Measurements from ENCODE around the gene KDM1B.

Gene KDM1B

DNA sequence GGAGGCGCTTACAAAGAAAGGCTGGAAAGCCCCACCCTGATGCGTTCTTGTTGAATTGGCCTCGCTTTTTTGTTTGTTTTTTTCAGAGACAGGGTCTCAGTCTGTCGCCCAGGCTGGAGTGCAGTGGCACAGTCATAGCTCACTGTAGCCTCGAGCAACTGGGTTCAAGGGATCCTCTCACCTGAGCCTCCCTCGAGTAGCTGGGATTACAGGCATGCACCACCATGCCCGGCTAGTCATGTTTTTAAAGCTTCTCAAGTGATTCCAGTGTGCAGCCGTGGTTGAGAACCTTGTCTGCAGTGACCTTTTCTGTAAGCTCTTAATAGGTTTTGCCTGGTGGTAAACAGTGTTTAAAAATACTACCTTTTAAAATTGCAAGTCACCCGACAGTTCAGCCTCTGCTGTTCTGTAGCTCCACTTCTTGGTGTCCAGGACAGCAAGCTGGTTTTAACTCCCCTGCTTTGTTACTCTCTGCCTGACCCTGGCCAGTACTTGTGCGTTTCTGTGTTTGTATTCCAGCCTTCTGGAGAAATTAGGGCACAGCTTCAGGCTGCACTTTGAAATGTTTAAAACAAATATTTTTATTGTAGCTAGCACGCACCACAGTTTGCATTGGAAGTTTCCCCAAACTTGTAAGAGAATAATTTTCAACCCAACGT, 54.4 kb downstream of the KDM1B start:
- DNase-seq (ENCODE audit: low read depth), result no peak
- in situ Hi-C loops (cut with HindIII; ENCODE audit: low sequenced_read_pairs), result no loop called here

DNA sequence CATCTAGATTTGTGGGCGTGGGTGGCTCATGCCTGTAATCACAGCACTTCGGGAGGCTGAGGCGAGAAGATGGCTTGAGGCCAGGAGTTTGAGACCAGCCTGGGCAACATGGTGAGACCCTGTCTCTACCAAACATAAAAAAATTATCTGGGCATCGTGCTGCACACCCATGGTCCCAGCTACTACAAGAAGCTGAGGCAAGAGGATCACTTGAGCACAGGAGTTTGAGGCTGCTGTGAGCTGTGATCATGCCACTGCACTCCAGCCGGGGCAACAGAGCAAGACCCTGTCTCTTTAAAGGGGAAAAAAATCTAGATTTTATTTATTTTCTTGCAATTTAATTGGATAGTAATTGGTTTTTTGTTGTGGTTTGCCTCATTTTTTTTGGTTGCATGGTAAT, 55.5 kb downstream of the KDM1B start:
- TF ChIP-seq, protein P1, sequence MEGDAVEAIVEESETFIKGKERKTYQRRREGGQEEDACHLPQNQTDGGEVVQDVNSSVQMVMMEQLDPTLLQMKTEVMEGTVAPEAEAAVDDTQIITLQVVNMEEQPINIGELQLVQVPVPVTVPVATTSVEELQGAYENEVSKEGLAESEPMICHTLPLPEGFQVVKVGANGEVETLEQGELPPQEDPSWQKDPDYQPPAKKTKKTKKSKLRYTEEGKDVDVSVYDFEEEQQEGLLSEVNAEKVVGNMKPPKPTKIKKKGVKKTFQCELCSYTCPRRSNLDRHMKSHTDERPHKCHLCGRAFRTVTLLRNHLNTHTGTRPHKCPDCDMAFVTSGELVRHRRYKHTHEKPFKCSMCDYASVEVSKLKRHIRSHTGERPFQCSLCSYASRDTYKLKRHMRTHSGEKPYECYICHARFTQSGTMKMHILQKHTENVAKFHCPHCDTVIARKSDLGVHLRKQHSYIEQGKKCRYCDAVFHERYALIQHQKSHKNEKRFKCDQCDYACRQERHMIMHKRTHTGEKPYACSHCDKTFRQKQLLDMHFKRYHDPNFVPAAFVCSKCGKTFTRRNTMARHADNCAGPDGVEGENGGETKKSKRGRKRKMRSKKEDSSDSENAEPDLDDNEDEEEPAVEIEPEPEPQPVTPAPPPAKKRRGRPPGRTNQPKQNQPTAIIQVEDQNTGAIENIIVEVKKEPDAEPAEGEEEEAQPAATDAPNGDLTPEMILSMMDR (IDR thresholded peaks at IDR 0.05; ENCODE audit: low read depth, low read length, missing control alignments), result no peak
- DNase-seq (ENCODE audit: low read depth), result no peak
- H3K4me3 ChIP-seq (ENCODE audit: low read depth, low read length), result no peak overlapping the region
- in situ Hi-C loops (cut with HindIII; ENCODE audit: low sequenced_read_pairs), result no loop called here

More for the DNA sequence above, 54.4 kb downstream of the KDM1B start:
- H3K4me3 ChIP-seq (ENCODE audit: low read depth, low read length), result no peak overlapping the region
- TF ChIP-seq, protein P1 (IDR thresholded peaks at IDR 0.05; ENCODE audit: low read depth, low read length, missing control alignments), result no peak

DNA sequence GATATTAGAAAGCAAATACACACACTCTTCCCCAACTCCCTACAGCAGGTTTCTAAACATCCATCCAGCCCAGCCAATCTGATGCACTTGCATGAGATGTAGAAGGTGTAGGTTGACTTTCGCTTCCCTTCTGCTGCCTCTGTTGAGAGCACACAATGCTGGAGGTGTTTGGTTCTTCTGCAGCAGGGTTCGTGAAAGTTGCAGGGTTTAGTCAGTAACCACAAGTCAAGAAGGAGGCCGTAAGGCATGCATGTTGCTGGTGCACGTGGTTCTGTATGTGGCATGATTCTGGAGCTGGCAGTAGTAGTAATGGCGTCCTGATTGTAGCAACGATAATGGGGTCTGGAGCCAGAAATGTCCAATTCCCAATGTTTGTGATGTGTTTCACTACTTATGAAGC, 56.1 kb downstream of the KDM1B start:
- in situ Hi-C loops (cut with HindIII; ENCODE audit: low sequenced_read_pairs), result no loop called here
- TF ChIP-seq, protein P1 (IDR thresholded peaks at IDR 0.05; ENCODE audit: low read depth, low read length, missing control alignments), result no peak
- no peak for DNase-seq (ENCODE audit: low read depth)
- no peak overlapping the region for H3K4me3 ChIP-seq (ENCODE audit: low read depth, low read length)

DNA sequence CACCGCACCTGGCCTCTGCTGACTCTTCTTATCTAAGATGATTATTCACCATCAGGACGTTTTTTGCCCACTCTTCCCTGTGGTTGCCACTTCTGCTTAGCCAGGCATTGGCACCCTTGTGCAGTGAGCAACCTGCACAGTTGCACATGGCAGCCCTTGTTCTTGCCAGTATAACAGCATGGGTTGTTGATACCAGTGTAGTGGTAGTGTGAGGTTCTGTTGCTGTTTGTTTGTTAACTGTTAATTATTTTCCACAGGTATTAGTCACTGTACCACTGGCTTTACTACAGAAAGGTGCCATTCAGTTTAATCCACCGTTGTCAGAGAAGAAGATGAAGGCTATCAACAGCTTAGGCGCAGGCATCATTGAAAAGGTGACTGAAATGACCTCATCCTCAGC, 57.0 kb downstream of the KDM1B start:
- H3K4me3 ChIP-seq (ENCODE audit: low read depth, low read length), result no peak overlapping the region
- in situ Hi-C loops (cut with HindIII; ENCODE audit: low sequenced_read_pairs), result no loop called here
- TF ChIP-seq, protein P1 (IDR thresholded peaks at IDR 0.05; ENCODE audit: low read depth, low read length, missing control alignments), result no peak
- DNase-seq (ENCODE audit: low read depth), result no peak

DNA sequence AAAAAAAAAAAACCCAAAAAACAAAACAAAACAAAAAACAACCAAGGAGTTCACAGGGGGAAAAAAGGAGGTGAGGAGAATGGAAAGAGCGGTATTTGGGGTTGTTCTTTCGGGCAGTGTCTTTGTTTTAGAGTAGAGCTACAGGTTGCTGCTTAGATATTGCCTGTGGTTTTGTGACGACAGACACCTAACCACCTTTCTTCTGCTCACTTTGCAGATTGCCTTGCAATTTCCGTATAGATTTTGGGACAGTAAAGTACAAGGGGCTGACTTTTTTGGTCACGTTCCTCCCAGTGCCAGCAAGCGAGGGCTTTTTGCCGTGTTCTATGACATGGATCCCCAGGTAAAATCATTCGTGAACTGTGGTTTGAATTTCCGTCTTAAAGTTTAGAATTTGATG, 58.2 kb downstream of the KDM1B start:
- TF ChIP-seq, protein P1 (IDR thresholded peaks at IDR 0.05; ENCODE audit: low read depth, low read length, missing control alignments), result no peak
- in situ Hi-C loops (cut with HindIII; ENCODE audit: low sequenced_read_pairs), result no loop called here
- no peak overlapping the region for H3K4me3 ChIP-seq (ENCODE audit: low read depth, low read length)
- DNase-seq (ENCODE audit: low read depth), result no peak

DNA sequence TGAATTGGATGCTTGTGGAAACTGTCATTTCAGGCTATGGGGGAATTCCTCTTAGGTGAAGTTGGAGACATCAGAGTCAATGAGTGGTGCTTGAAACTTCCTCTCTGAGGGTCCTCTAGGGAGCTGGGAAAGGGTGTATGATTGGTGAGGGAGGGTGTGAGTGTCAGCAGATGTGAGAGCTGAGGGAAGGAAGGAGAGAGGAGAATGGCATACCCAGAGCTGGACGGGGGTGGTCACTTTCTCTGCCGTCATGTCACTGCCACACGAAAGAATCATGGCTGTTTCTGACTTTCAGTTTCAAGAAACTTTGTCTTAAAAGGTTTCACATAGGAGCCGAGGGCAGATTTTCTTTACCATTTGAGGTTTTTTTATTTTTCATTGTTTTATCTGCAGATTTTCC, 58.8 kb downstream of the KDM1B start:
- no peak overlapping the region for H3K4me3 ChIP-seq (ENCODE audit: low read depth, low read length)
- in situ Hi-C loops (cut with HindIII; ENCODE audit: low sequenced_read_pairs), result no loop called here
- no peak for DNase-seq (ENCODE audit: low read depth)
- TF ChIP-seq, protein P1 (IDR thresholded peaks at IDR 0.05; ENCODE audit: low read depth, low read length, missing control alignments), result no peak
